H9 (cell line): Measurements from ENCODE around the gene SPINK13. TPM values are rescaled to one million over a fixed set of nuclear protein-coding genes. Genes with fewer than 3 reads are reported as not detected.

Source experiments
- DNase-seq: peaks from one replicate; pipeline ENCODE4 v3.0.0-alpha.2; 2017
- H2AFZ ChIP-seq: one replicate; pipeline ENCODE4 v1.6.1; 2013; ENCODE audit warnings: mild to moderate bottlenecking, low read length, control low read depth, moderate library complexity
- H2AK5ac ChIP-seq: 2 replicates; pipeline ENCODE4 v1.6.1; 2013; ENCODE audit warnings: low read length, control low read depth, mixed read lengths; ENCODE audit not compliant: insufficient read length
- H2BK120ac ChIP-seq: one replicate; pipeline ENCODE4 v1.6.1; 2013; ENCODE audit warnings: low read depth, mild to moderate bottlenecking, low read length, control low read depth, inconsistent platforms; ENCODE audit not compliant: poor library complexity, severe bottlenecking
- H2BK12ac ChIP-seq: 2 replicates; pipeline ENCODE4 v1.6.1; 2013; ENCODE audit warnings: low read length, control low read depth, mixed read lengths, low read depth; ENCODE audit not compliant: insufficient read length
- H2BK15ac ChIP-seq: 2 replicates; pipeline ENCODE4 v1.6.1; 2013; ENCODE audit warnings: low read depth, low read length, control low read depth
- H2BK20ac ChIP-seq: one replicate; pipeline ENCODE4 v1.6.1; 2013; ENCODE audit warnings: low read depth, mild to moderate bottlenecking, low read length, control low read depth, inconsistent platforms; ENCODE audit not compliant: poor library complexity, severe bottlenecking
- H2BK5ac ChIP-seq: 2 replicates; pipeline ENCODE4 v1.6.1; 2013; ENCODE audit warnings: low read length, control low read depth, mixed read lengths; ENCODE audit not compliant: insufficient read length
- H3K14ac ChIP-seq: 2 replicates; pipeline ENCODE4 v1.6.1; 2013; ENCODE audit warnings: low read length, control low read depth; ENCODE audit not compliant: insufficient read depth
- H3K18ac ChIP-seq: 2 replicates; pipeline ENCODE4 v1.6.1; 2013; ENCODE audit warnings: low read depth, mild to moderate bottlenecking, mixed read lengths, low read length, control low read depth; ENCODE audit not compliant: insufficient read length
- H3K23ac ChIP-seq: 2 replicates; pipeline ENCODE4 v1.6.1; 2013; ENCODE audit warnings: low read length, control low read depth, mixed read lengths, low read depth; ENCODE audit not compliant: insufficient read length
- H3K23me2 ChIP-seq: 2 replicates; pipeline ENCODE4 v1.6.1; 2013; ENCODE audit warnings: low read depth, mild to moderate bottlenecking, mixed read lengths, low read length, control low read depth; ENCODE audit not compliant: insufficient read length, poor library complexity, severe bottlenecking
- H3K27ac ChIP-seq: 2 replicates; pipeline ENCODE4 v1.5.1; 2013; ENCODE audit warnings: low read length, control low read depth, mixed read lengths, low read depth; ENCODE audit not compliant: insufficient read length
- H3K27me3 ChIP-seq: 2 replicates; pipeline ENCODE4 v1.6.1; 2013; ENCODE audit warnings: low read length, control low read depth, inconsistent platforms; ENCODE audit not compliant: insufficient read depth
- H3K4ac ChIP-seq: 2 replicates; pipeline ENCODE4 v1.6.1; 2013; ENCODE audit warnings: low read depth, mild to moderate bottlenecking, control low read depth, inconsistent platforms, low read length, moderate library complexity
- H3K4me1 ChIP-seq: 2 replicates; pipeline ENCODE4 v1.6.1; 2013; ENCODE audit warnings: low read length, control low read depth, inconsistent platforms; ENCODE audit not compliant: insufficient read depth
- H3K4me2 ChIP-seq: 2 replicates; pipeline ENCODE4 v1.6.1; 2013; ENCODE audit warnings: low read length, control low read depth, mixed read lengths; ENCODE audit not compliant: insufficient read length, insufficient read depth
- H3K56ac ChIP-seq: 2 replicates; pipeline ENCODE4 v1.6.1; 2013; ENCODE audit warnings: low read depth, mild to moderate bottlenecking, mixed read lengths, low read length, control low read depth; ENCODE audit not compliant: insufficient read length
- H3K79me1 ChIP-seq: 2 replicates; pipeline ENCODE4 v1.6.1; 2013; ENCODE audit warnings: low read depth, mild to moderate bottlenecking, moderate library complexity, low read length, control low read depth, inconsistent platforms; ENCODE audit not compliant: insufficient read depth, poor library complexity, severe bottlenecking
- H3K79me2 ChIP-seq: 2 replicates; pipeline ENCODE4 v1.6.1; 2013; ENCODE audit warnings: low read length, control low read depth, inconsistent platforms; ENCODE audit not compliant: insufficient read depth
- H3K9ac ChIP-seq: 2 replicates; pipeline ENCODE4 v1.6.1; 2013; ENCODE audit warnings: low read length, control low read depth, mixed read lengths; ENCODE audit not compliant: insufficient read length; ENCODE audit errors: extremely low read depth
- H3K9me3 ChIP-seq: one replicate; pipeline ENCODE4 v1.6.1; 2013; ENCODE audit warnings: low read depth, low read length, inconsistent platforms; ENCODE audit not compliant: control insufficient read depth
- H3T11ph ChIP-seq: one replicate; pipeline ENCODE4 v1.6.1; 2013; ENCODE audit warnings: mild to moderate bottlenecking, low read length, control low read depth, inconsistent platforms
- H4K20me1 ChIP-seq: one replicate; pipeline ENCODE4 v1.6.1; 2013; ENCODE audit not compliant: control insufficient read depth, insufficient read length, insufficient read depth
- H4K5ac ChIP-seq: 2 replicates; pipeline ENCODE4 v1.6.1; 2013; ENCODE audit warnings: low read depth, mild to moderate bottlenecking, mixed read lengths, low read length, control low read depth; ENCODE audit not compliant: insufficient read length
- H4K8ac ChIP-seq: replicated peaks from 2 replicates; pipeline ENCODE4 v1.6.1; 2013; ENCODE audit warnings: low read length, control low read depth, mixed read lengths, low read depth; ENCODE audit not compliant: insufficient read length
- H4K91ac ChIP-seq: 2 replicates; pipeline ENCODE4 v1.6.1; 2013; ENCODE audit warnings: low read depth, mild to moderate bottlenecking, moderate library complexity, mixed read lengths, low read length, control low read depth; ENCODE audit not compliant: insufficient read length
- H3K27ac Mint-ChIP-seq, 3 experiments: 2 replicates in 2 of 3; 3 replicates in 1 of 3; pipeline ENCODE4 v1.8.0; 2020 to 2021; ENCODE audit warnings: mixed read lengths in 3 of 3, mild to moderate bottlenecking in 1 of 3, moderate library complexity in 1 of 3
- H3K27me3 Mint-ChIP-seq: 2 replicates; pipeline ENCODE4 v1.8.0; 2021; ENCODE audit warnings: low read depth, mild to moderate bottlenecking, moderate library complexity, mixed read lengths
- H3K36me3 Mint-ChIP-seq, 3 experiments: 2 replicates in 2 of 3; 3 replicates in 1 of 3; pipeline ENCODE4 v1.8.0; 2020 to 2021; ENCODE audit warnings: low read depth in 3 of 3, mixed read lengths in 3 of 3; ENCODE audit not compliant: insufficient read depth in 1 of 3
- H3K4me1 Mint-ChIP-seq, 2 experiments: 2 replicates each; pipeline ENCODE4 v1.8.0; 2020; ENCODE audit warnings: mixed read lengths in 2 of 2
- H3K4me3 Mint-ChIP-seq, 2 experiments: 2 replicates in 1 of 2; 3 replicates in 1 of 2; pipeline ENCODE4 v1.8.0; 2020 to 2021; ENCODE audit warnings: mild to moderate bottlenecking in 2 of 2, mixed read lengths in 2 of 2, moderate library complexity in 1 of 2
- H3K9me3 Mint-ChIP-seq, 2 experiments: 2 replicates in 1 of 2; 3 replicates in 1 of 2; pipeline ENCODE4 v1.8.0; 2020; ENCODE audit warnings: mild to moderate bottlenecking in 2 of 2, mixed read lengths in 2 of 2, moderate library complexity in 1 of 2
- WGBS: extraction: QIAGEN DNeasy Blood & Tissue Kit; methylation state at CpG from one replicate; pipeline ENCODE4 v1.1.7; 2013; ENCODE audit warnings: missing lambda C conversion rate, low lambda C conversion rate, mixed read lengths; ENCODE audit not compliant: insufficient read length; ENCODE audit errors: extremely low coverage; 5-methylcytosine and 5-hydroxymethylcytosine counted together
- long read RNA-seq: library from polyadenylated mRNA; unstranded; transcript quantifications from one replicate; pipeline ENCODE4 v2.0.0, GENCODE V29; 2020
- total RNA-seq: library from RNA; stranded (reverse); gene quantifications from 2 replicates; pipeline ENCODE4 v1.2.1, GENCODE V29; 2021
- TF ChIP-seq, protein P1 (sequence below): fragments of 200-600 bp; sonication (generic); conservative IDR thresholded peaks from 3 replicates; pipeline ENCODE4 v1.8.0; 2021; ENCODE audit warnings: antibody characterized with exemption, mild to moderate bottlenecking

SPINK13 gene, protein sequence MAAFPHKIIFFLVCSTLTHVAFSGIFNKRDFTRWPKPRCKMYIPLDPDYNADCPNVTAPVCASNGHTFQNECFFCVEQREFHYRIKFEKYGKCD
- total RNA-seq = not detected in 2 replicates
- long read RNA-seq = 0 reads

- H3K27me3 ChIP-seq = no peaks in the 10 kb centered on the region
- WGBS = no CpG with 5 or more reads among the region's 4 CpGs
- no peak within 1 kb of the TSS for H3K4me2 ChIP-seq
These were observed at the start of gene SPINK13 for GRCh38 chr5:148268566-148268965. TSS of gene SPINK13 (plus strand) at chr5:148268794. CDS start at chr5:148270073, 1,279 bp downstream.

More at GRCh38 chr5:148268566-148268965, at the start of gene SPINK13:
- H3K4me1 ChIP-seq = no peaks in the 10 kb centered on the region
- Mint-ChIP-seq H3K4me1 (no peaks in the 10 kb centered on the region), H3K27me3 (no peaks in the 10 kb centered on the region), H3K9me3 (peaks cover 0 to 4% of the 10 kb centered on the region in 2 experiments; a peak in 3 of 5 replicates), H3K4me3 (no peak within 1 kb of the TSS), H3K36me3 (no peaks in the 10 kb centered on the region), H3K27ac (no peak within 1 kb of the TSS)
- no peaks in the 10 kb centered on the region for H3K9me3 ChIP-seq
- no peak within 1 kb of the TSS for H2BK120ac ChIP-seq
- H3K23ac ChIP-seq = no peak within 1 kb of the TSS
- no peak within 1 kb of the TSS for H3K9ac ChIP-seq
- H4K20me1 ChIP-seq = no peaks in the 10 kb centered on the region
- H3K79me2 ChIP-seq = no peaks in the 10 kb centered on the region
- no peak within 1 kb of the TSS for H4K8ac ChIP-seq
- no peak within 1 kb of the TSS for H3K14ac ChIP-seq
- H2BK5ac ChIP-seq = no peak within 1 kb of the TSS
- TF ChIP-seq, protein P1, sequence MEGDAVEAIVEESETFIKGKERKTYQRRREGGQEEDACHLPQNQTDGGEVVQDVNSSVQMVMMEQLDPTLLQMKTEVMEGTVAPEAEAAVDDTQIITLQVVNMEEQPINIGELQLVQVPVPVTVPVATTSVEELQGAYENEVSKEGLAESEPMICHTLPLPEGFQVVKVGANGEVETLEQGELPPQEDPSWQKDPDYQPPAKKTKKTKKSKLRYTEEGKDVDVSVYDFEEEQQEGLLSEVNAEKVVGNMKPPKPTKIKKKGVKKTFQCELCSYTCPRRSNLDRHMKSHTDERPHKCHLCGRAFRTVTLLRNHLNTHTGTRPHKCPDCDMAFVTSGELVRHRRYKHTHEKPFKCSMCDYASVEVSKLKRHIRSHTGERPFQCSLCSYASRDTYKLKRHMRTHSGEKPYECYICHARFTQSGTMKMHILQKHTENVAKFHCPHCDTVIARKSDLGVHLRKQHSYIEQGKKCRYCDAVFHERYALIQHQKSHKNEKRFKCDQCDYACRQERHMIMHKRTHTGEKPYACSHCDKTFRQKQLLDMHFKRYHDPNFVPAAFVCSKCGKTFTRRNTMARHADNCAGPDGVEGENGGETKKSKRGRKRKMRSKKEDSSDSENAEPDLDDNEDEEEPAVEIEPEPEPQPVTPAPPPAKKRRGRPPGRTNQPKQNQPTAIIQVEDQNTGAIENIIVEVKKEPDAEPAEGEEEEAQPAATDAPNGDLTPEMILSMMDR = no peak
- H3K56ac ChIP-seq = no peak within 1 kb of the TSS
- H4K91ac ChIP-seq = no peak within 1 kb of the TSS
- H2BK12ac ChIP-seq = no peak within 1 kb of the TSS
- peak within 1 kb of the TSS; percentile 86; the same call in 1 of the 2 replicates for H2BK15ac ChIP-seq
- H3T11ph ChIP-seq = no peak within 1 kb of the TSS
- no peak for DNase-seq
- H4K5ac ChIP-seq = no peak within 1 kb of the TSS
- no peak within 1 kb of the TSS for H3K4ac ChIP-seq
- H2AK5ac ChIP-seq = no peak within 1 kb of the TSS
- H3K27ac ChIP-seq = no peak within 1 kb of the TSS
- H3K23me2 ChIP-seq = no peaks in the 10 kb centered on the region
- H2AFZ ChIP-seq = no peak within 1 kb of the TSS
- H3K79me1 ChIP-seq = no peaks in the 10 kb centered on the region
- no peak within 1 kb of the TSS for H3K18ac ChIP-seq
- H2BK20ac ChIP-seq = no peak within 1 kb of the TSS
